Cerebellar nuclear complex (tissue), 1 donor: ENCODE results near the gene LIME1.

ENCODE experiments used
- DNase-seq, 2 experiments: peaks; one replicate each; lab custom pipeline; 2025; lab: John Stamatoyannopoulos, UW

The LIME1 gene

DNA sequence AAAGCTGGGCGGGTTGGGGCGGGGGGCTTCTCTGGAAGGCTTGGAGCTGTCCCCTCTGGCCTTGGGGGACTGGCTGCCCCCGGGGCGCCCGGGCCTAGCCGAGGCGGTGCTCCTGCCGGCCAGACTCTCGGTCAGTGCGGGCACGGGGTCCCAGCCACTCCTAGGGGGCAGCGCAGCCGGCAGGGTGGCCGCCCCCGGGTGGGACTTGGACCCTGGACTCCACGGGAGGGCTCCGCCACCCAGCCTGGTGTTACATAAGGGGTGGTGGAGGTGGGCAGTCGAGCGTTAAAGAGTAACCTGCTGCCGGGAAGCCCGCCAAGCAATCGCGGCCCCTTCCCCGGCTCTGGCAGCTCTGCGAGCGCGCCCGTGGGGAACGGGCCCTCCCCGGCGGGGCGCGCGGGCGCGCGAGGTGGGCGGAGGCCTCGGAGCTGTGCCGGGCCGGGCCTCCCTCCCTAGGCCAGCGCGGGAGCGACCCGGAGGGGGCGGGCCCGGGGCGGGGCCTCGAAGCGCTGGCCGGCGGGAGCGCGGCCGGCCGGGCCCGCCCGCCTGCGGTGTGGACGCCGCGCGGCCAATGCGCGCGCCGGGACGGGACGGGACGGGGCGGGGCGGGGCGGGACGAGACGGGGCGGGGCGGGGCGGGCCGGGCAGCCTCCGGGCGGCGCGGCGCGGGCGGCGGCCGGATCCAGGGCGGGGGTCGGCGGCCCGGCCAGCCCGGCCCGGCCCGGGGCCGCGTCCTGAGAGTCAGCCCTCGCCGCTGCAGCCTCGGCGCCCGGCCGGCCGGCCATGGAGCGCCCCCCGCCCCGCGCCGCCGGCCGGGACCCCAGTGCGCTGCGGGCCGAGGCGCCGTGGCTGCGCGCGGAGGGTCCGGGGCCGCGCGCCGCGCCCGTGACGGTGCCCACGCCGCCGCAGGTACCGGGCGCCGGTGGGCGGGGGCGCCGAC lies 2.9 kb downstream of the LIME1 start, which contains the start of gene SLC2A4RG:
TSS of gene SLC2A4RG (plus strand) at position 647 of the 940 bp plus-strand sequence. CDS start at position 784, 137 bp downstream.
- no peak for DNase-seq

DNA sequence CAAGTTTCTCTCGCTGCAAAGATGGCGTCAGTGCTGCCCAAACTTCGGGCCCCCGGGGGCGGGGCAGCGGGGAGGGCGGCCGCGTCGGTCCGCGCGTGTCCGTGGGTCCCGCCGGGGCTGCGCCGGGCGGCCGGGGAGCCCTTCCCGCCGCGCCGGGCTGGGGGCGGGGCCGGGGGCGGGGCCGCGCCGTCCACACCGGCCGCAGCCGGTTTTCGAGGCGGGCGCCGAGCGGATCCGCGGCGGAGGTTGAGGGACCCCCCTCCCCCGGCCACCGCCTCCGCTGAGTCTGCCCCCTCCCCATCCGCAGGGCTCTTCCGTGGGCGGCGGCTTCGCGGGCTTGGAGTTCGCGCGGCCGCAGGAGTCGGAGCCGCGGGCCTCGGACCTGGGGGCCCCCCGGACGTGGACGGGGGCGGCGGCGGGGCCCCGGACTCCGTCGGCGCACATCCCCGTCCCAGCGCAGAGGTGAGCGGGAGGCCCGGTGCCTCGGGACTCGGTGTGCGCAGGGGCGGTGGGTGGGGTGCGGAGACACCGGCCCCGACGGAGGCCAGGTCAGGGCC lies 3.7 kb downstream of the LIME1 start:
- DNase-seq = no peak

DNA sequence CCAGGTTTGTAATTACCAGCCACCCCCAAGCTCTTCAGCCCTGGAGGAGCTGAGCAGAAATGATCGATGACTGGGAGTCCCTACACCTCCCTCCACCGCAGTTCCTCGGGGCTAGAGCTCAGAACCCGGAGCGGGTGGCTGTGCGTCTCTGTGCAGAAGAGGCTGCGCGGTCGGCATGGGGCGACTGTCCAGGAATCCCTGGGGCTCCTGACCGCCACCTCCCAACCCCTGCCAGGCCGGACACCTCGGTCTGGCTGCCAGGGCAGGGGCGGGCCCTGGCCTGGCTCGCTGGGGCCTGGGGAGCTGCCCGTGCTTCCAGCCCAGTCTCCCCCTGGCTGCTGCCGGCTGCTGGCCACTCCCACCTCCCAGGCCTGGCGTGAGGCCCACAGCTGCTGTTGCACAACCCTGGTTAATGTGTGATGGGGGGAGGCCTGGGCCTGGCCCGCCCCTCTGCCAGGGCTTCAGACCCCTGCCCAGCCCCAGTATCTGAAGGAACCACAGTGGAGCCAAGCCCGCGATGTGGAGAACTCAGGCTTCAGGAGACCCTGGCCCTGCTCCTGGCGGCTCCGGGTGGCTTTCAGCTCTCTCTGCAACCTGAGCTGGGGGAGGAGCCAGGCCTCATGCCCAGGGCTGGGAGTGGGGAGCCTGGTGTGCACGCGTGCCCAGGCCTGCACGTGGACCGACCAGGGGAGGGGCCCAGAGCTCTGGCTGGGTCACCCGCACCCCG lies 4.3 kb downstream of the LIME1 start:
- no peak for DNase-seq

DNA sequence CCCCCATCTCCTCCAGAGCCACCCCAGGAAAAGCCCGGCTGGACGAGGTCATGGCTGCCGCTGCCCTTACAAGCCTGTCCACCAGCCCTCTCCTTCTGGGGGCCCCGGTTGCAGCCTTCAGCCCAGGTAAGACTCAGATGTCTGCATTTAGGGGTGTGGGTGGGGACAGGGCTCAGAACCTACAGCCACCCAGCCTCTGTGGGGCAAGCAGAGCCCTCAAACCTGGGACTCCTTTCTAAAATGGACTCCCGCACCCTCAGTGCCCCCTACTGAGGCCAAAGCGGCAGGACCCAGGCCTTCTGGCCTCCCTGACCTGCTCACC lies 4.9 kb downstream of the LIME1 start:
- no peak for DNase-seq

DNA sequence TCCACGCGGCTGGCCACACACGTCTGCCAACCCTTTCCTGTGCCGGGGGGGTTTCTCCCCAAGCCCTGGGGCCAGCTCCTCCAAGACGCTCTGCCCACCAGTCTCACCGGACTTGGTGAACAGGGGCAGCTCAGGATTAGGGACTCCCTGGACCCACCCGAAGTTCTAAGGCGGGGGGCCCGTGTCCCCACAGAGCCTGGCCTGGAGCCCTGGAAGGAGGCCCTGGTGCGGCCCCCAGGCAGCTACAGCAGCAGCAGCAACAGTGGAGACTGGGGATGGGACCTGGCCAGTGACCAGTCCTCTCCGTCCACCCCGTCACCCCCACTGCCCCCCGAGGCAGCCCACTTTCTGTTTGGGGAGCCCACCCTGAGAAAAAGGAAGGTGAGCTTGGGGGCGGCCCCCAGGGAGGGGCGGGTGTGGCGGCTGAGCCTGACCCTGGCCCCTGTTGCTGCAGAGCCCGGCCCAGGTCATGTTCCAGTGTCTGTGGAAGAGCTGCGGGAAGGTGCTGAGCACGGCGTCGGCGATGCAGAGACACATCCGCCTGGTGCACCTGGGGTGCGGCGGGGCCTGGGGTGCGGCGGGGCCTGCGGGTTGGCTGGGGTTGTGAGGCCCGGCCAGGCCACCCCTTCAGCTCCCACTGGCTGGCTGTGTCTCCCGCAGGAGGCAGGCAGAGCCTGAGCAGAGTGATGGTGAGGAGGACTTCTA lies 5.4 kb downstream of the LIME1 start:
- DNase-seq = no peak

DNA sequence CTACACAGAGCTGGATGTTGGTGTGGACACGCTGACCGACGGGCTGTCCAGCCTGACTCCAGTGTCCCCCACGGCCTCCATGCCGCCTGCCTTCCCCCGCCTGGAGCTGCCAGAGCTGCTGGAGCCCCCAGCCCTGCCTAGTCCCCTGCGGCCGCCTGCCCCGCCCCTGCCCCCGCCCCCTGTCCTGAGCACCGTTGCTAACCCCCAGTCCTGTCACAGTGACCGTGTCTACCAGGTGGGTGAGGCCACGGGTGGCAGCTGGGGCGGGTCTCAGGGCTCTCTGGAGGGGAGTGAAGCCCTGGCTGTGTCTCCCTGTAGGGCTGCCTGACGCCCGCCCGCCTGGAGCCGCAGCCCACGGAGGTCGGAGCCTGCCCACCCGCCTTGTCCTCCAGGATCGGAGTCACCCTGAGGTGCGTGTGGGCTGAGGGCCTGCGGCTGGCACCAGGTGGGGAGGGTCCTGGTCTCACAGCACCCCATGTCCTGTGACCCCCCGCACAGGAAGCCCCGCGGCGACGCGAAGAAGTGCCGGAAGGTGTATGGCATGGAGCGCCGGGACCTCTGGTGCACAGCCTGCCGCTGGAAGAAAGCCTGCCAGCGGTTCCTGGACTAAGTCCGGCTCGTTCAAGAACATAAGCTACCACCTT lies 6.0 kb downstream of the LIME1 start:
- DNase-seq = no peak

DNA sequence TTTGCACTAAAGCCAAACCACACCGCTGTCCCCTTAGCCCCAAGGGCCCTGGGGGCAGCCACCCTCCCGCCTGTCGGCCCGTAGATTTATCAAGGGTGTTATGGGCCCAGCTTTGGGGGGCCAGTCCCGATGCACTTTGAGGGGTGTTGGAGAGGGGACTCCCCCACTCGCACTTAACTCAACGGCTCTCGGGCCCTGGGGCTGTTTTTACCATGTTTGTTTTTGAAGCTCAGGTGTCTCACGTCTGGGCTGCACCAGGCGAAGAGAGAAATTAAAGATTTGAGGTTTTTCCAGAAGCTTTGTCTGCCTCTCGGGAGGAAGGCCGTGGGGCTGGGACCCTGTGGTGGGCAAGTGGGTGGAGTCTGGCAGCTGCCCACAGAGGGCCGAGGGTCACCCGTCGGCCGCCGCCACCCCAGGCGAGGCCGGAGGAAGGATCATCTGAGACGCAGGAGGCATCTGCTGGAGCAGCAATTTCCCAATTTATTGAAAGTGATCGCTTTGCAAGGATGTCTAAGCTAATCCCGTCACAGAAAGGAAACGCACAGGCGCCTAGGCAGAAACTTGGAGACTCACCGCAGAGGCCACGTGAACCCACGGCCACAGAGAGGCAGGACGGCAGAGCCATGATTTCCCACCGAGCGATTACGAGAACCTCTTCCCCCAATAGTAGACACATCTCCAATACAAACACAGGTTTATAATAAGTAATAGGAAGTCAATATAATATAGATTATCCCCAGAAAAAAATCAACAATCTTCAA lies 6.9 kb downstream of the LIME1 start:
- DNase-seq = no peak

DNA sequence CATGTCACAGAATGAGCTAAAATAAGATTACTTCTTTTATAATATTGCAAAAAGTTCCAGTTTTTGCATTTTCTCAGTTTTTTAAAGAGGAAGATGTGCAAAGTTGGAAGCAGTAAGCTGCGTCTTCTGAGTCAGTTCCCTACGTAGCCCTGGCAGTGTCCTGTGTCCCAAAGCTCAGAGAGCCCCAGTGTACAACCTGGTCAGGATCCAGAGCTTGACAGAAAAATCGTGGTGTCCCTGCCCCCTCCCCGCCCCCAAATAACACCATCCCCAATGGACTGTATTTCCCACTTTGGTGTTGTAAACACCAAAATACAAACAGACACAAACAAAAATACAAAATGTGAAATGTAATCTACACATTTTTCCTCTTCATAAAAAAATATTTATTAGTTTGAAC lies 7.7 kb downstream of the LIME1 start:
- no peak for DNase-seq

DNA sequence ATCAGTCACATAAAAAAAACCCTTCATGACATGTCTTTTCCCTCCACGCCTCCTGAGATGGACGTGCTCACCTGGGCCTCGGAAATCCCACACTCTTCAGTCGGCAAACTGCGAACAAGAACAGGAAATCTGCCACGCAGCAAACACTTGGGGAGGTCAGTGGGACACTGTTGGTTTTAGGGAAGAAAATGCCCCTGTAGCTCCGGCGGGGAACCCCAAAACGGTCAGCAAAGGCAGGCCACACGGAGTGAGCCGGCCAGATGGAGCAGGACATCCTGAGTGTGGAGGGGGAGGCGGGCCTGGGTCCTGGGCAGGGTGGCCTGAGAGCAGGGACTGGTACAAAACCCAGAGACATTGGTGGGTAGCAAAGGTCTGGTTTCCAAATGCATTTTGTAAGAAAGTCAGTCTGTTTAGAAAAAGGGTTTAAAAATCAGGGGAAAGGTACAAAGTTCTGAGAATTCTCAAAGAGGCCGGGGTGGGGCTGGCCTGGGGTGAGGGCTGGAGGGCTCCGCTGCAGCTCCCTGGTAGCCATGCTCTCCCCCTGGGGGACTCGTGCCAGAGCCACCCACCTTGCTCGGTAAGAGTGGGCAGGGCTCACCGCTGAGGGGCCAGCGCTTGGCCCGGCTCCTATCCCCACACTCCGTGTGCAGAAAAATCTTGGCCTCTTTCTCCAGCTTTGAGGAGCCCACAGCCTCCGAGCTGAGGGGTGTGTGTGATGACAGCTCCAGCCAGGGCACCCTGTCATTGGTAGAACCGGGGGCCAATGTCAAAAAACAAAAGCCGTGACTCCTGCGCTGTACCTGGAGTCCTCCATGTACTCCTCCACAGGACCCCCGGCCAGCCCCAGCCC lies 8.3 kb downstream of the LIME1 start:
- DNase-seq = no peak

DNA sequence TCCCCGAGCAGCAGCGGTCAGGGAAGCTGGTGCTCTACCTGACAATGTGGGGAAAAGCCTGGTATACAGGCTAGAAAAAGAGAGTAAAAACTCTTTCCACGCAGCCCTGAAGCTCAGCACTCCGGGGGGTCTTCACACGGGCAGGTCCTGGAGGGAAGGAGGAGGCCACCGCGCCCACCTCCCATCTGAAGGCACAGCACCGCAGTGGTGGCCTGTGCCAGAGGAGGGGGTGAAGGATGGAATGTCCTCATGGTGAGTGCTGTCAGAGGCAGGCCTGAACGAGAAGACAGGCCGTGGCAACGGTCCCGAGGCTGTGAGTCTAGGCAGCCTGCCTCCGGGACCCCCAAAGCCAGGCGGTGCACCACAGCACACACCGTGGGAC lies 9.0 kb downstream of the LIME1 start:
- DNase-seq = no peak

DNA sequence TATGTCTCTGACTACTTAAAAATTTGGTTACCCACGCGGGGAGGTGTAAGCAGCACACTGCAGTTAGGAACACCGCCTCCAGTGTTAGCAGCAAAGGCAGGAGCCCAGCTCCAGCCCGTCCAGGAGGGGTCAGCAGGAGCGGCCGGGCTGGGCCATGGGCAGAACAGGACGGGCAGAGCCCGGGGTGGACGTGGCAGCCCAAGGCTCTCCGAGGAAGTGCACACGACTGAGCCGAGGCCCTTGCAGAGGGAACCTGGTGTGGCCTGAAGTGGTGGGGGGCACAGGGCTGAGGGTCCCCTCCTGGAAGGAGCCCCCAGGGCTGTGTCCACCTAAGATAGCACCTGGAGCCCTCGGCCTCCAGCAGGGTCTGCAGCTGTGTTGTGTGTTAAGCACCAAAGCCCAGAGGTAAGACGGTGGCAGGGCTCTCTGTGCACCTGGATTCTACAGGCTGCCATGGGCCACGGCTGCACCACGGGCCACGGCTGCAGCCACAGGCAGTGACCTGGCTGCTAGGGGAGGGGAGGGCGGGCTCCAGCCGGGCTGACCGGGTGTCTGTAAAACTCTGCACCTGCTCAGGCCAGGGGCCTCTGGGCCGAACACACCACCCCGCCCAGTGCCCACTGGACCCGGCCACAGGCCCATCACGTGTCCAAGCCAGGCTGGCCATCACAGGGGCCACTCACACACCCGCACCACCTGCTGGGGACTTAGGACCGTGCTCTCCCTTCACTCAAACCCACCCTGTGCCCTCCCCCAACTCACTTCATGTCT lies 9.7 kb downstream of the LIME1 start:
- no peak for DNase-seq

DNA sequence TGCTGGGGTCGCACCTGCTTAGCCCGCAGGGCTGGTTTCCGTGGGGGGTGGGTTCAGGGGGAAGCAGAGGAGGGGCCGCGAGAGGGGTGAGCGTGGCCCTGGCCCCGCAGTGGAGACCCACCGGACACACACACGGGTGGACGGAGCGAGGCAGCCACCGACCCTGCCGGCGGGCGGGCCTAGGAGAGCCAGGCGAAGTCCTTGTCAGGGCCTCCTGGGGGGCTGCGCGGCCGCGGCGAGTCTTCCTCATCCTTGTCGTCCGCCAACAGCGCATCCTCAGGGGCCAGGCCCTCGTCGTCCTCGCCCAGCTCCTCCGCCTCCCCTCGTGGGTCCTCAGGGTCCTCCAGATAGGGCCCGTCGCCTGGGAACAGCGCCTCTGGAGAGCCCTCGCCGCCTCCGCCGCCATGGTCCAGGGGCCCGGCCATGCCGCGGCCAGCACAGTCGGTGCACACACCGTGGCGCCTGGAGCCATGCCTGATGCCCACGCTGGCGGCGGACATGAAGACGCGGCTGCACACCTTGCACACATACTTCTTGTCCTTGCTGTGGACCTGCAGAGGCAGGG lies 10.4 kb downstream of the LIME1 start:
- DNase-seq = no peak

DNA sequence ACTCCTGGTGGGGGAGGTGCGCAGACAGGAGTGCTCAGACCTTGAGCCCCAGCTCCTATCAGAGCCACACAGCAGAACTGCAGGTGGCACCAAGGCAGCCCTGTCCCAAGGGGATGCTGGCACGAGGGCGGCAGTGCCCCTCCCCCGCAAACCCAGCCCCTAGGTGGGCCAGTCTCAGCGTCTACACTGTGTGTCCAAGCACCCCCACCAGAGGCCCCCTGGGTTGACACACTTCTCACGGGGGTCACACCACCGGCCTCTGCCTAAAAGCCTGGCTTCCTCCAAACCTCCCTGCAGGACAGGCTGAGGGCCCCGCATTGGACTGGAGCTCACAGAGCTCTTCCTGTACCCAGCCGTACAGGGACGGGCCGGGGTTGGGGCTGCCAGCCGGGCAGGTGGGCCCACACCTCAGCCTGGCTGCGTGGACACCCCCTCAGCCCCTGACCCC lies 11.2 kb downstream of the LIME1 start:
- no peak for DNase-seq

DNA sequence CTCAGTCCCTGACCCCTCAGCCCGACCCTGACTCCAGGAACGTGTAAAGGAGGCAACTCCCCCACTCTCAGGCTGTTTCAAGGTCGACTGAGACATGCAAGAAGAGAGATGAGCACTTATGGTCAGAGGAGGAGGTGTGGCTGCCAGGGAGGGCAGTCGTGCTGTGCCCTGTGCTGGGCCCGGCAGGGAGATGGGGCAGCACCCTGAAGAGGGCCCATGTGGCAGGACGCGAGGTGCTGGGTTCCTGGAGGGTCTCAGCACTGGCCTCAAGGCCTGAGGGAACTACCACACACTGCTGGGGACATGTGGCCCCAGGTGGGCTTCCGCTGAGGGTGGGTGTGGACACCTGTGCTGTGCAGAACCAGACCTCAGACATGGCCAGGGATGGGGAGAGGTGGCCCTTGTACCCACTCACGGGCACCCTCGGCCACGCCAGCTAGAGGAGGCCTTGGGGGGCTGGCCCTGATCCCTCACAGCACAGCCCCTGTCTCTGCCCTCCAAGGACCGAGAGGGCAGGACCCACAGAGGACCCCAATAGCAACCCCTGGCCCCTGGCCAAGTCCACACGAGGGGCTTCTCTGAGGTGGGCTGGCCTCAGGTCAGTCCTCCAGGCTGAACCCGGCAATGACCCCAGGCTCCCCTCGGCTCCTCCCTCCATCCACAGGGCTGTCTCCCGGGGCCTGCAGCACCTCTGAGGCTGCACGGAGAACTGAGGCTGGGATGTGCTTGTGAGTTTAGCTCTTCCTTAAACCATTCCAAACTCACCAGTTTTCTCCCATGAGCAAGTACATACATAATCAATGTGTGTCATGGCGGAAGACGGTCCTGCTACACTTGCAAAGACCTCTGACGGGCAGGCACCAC lies 11.8 kb downstream of the LIME1 start:
- DNase-seq = no peak

DNA sequence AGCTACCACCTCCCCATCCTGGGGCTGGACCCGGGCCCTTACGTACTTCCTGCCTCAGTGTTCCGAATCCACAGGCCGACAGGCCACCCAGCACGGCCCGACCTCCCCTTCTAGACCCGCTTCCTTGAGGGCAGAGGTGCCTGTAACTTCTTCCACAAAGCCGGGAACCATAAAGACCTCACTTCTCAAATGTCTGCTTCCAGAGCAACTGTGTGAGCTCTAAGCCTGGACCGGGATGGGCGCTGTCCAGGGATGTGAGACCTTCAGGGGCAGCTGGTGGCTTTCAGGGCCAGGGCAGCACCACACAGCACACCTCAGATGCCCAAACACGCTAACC lies 12.4 kb downstream of the LIME1 start:
- DNase-seq = no peak

DNA sequence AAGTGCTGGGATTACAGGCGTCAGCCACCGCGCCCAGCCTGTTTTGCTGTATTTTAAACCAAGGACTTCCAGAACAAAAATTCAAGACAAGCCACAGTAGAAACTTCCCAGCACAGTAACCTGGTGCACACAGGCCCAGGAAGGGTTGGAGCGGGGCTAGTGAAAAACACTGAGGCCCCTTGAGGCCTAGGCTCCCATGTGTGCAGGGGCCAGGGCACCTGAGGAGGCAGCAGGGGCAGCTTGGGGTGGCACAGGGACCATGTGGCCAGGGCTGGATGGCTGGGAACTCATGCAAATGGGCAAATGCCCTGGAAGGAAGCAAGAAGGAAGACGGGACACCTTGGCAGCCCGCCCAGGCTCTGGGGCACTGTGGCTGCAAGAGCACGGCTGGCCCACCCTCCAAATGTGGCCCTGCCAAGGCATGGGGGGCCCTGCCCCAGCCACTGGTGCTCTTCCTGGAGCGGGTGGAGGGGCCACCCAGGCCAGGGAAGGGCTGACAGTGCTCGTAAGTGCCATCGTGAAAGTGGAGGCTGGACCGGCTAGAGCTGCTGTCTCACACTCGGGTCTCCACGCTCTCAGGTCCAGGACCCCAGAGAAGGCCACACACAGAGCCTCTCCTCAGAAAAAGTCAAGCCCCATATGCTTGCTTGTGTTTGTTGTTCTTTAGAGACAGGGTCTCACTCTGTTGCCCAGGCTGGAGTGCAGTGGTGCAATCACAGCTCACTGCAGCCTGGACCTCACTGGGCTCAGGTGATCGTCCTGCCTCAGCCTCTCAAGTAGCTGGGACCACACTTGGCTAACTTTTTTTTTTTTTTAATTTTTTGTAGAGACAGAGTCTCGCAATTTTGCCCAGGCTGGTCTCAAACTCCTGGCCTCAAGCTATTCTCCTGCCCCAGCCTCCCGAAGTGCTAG lies 13.4 kb downstream of the LIME1 start:
- DNase-seq = no peak
